HG03378 (cell line): Measurements from ENCODE around the gene CCDC148.

Source experiments
- ATAC-seq: cut with Tn5 transposase; IDR thresholded peaks from one replicate; pipeline ENCODE4 v1.9.1; 2021; ENCODE audit warnings: mild to moderate bottlenecking, moderate library complexity; ENCODE audit not compliant: unreplicated experiment

CCDC148 gene

GRCh38 chr2:158182676-158183295, 273.8 kb downstream of the CCDC148 start:
- ATAC-seq = no peak

GRCh38 chr2:158181171-158181570, 275.4 kb downstream of the CCDC148 start:
- ATAC-seq = no peak

GRCh38 chr2:158179660-158180059, 276.9 kb downstream of the CCDC148 start:
- ATAC-seq = peak; percentile 47

- ATAC-seq = no peak
Observed at GRCh38 chr2:158178646-158179045, 277.9 kb downstream of the CCDC148 start.

- no peak for ATAC-seq
Observed at GRCh38 chr2:158174956-158175355, 281.6 kb downstream of the CCDC148 start.

GRCh38 chr2:158174495-158174894, 282.1 kb downstream of the CCDC148 start:
- ATAC-seq = no peak

- ATAC-seq = no peak
Observed at GRCh38 chr2:158172719-158173118, 283.8 kb downstream of the CCDC148 start.

GRCh38 chr2:158154596-158154995, 302.0 kb downstream of the CCDC148 start:
- no peak for ATAC-seq

GRCh38 chr2:158153270-158154015, 303.1 kb downstream of the CCDC148 start:
- no peak for ATAC-seq

- ATAC-seq = no peak
Observed at GRCh38 chr2:158144914-158145625, 311.5 kb downstream of the CCDC148 start.

- ATAC-seq = no peak
Observed at GRCh38 chr2:158143703-158144360, 312.7 kb downstream of the CCDC148 start.

- no peak for ATAC-seq
Observed at GRCh38 chr2:158142568-158143332, 313.8 kb downstream of the CCDC148 start.

- ATAC-seq = no peak
Observed at GRCh38 chr2:158142165-158142564, 314.4 kb downstream of the CCDC148 start.

- no peak for ATAC-seq
Observed at GRCh38 chr2:158140201-158140600, 316.4 kb downstream of the CCDC148 start.

GRCh38 chr2:158138255-158138654, 318.3 kb downstream of the CCDC148 start:
- no peak for ATAC-seq

GRCh38 chr2:158135096-158135495, 321.5 kb downstream of the CCDC148 start:
- ATAC-seq = no peak

GRCh38 chr2:158134655-158135054, 321.9 kb downstream of the CCDC148 start:
- no peak for ATAC-seq

GRCh38 chr2:158134055-158134454, 322.5 kb downstream of the CCDC148 start:
- no peak for ATAC-seq

GRCh38 chr2:158131919-158132566, 324.5 kb downstream of the CCDC148 start:
- no peak for ATAC-seq

- no peak for ATAC-seq
Observed at GRCh38 chr2:158131483-158131912, 325.1 kb downstream of the CCDC148 start.
